ENCODE results near the gene PLCB1.
A peak's percentile ranks its signal among the peaks of the same experiment; 100 is the strongest.
"Not testable (repeated sequence)": the region's sequence is repeated elsewhere in the genome, so short reads cannot be mapped to it uniquely, and the experiment has no call there.

The PLCB1 gene

GRCh38 chr20:8156235-8157079 is 24.4 kb downstream of the PLCB1 start:
- peak; percentile 62 for DNase-seq (ENCODE audit: low spot score)

- DNase-seq (ENCODE audit: low spot score), result not testable (repeated sequence)
Measured at GRCh38 chr20:8159217-8159616, 27.2 kb downstream of the PLCB1 start.

GRCh38 chr20:8161264-8162071 is 29.4 kb downstream of the PLCB1 start:
- DNase-seq (ENCODE audit: low spot score), result peak; percentile 55

GRCh38 chr20:8162610-8163009 is 30.5 kb downstream of the PLCB1 start:
- no peak for DNase-seq (ENCODE audit: low spot score)

GRCh38 chr20:8163543-8163942 is 31.5 kb downstream of the PLCB1 start:
- DNase-seq (ENCODE audit: low spot score), result no peak

- no peak for DNase-seq (ENCODE audit: low spot score)
Measured at GRCh38 chr20:8166730-8167129, 34.7 kb downstream of the PLCB1 start.

GRCh38 chr20:8168785-8169288 is 36.8 kb downstream of the PLCB1 start:
- no peak for DNase-seq (ENCODE audit: low spot score)

- no peak for DNase-seq (ENCODE audit: low spot score)
Measured at GRCh38 chr20:8170921-8171320, 38.9 kb downstream of the PLCB1 start.

GRCh38 chr20:8172191-8172590 is 40.1 kb downstream of the PLCB1 start:
- DNase-seq (ENCODE audit: low spot score), result no peak

- no peak for DNase-seq (ENCODE audit: low spot score)
Measured at GRCh38 chr20:8175741-8176675, 43.9 kb downstream of the PLCB1 start.

GRCh38 chr20:8183526-8183925 is 51.5 kb downstream of the PLCB1 start:
- no peak for DNase-seq (ENCODE audit: low spot score)

- DNase-seq (ENCODE audit: low spot score), result no peak
Measured at GRCh38 chr20:8187740-8188139, 55.7 kb downstream of the PLCB1 start.

- peak; percentile 15 for DNase-seq (ENCODE audit: low spot score)
Measured at GRCh38 chr20:8190043-8190880, 58.2 kb downstream of the PLCB1 start.

GRCh38 chr20:8194721-8195120 is 62.7 kb downstream of the PLCB1 start:
- DNase-seq (ENCODE audit: low spot score), result no peak

GRCh38 chr20:8196096-8196495 is 64.0 kb downstream of the PLCB1 start:
- DNase-seq (ENCODE audit: low spot score), result no peak

GRCh38 chr20:8200220-8200619 is 68.2 kb downstream of the PLCB1 start:
- no peak for DNase-seq (ENCODE audit: low spot score)

GRCh38 chr20:8203366-8203765 is 71.3 kb downstream of the PLCB1 start:
- DNase-seq (ENCODE audit: low spot score), result no peak

- DNase-seq (ENCODE audit: low spot score), result no peak
Measured at GRCh38 chr20:8205996-8206395, 73.9 kb downstream of the PLCB1 start.

- no peak for DNase-seq (ENCODE audit: low spot score)
Measured at GRCh38 chr20:8208226-8208625, 76.2 kb downstream of the PLCB1 start.

- no peak for DNase-seq (ENCODE audit: low spot score)
Measured at GRCh38 chr20:8209061-8209460, 77.0 kb downstream of the PLCB1 start.

- no peak for DNase-seq (ENCODE audit: low spot score)
Measured at GRCh38 chr20:8210749-8211148, 78.7 kb downstream of the PLCB1 start.

Measured in kidney tubule cell (primary cell).